Chondrocyte (in vitro differentiated cells): ENCODE measurements around the gene PSKH1. TPM values are rescaled to one million over a fixed set of nuclear protein-coding genes. Genes with fewer than 3 reads are reported as not detected.
"Not testable (repeated sequence)": the region's sequence is repeated elsewhere in the genome, so short reads cannot be mapped to it uniquely, and the experiment has no call there.

Experiments
- DNase-seq: peaks from one replicate; pipeline ENCODE4 v3.0.0; 2021; ENCODE audit warnings: mixed read lengths, low spot score
- H3K27ac Mint-ChIP-seq: one replicate; pipeline ENCODE4 v1.8.0; 2021; ENCODE audit warnings: mild to moderate bottlenecking, moderate library complexity, mixed read lengths; ENCODE audit not compliant: unreplicated experiment
- H3K27me3 Mint-ChIP-seq: 2 replicates; pipeline ENCODE4 v1.8.0; 2021; ENCODE audit warnings: low read depth, mixed read lengths
- H3K36me3 Mint-ChIP-seq: 2 replicates; pipeline ENCODE4 v1.8.0; 2021; ENCODE audit warnings: low read depth, mixed read lengths
- H3K4me1 Mint-ChIP-seq: 2 replicates; pipeline ENCODE4 v1.8.0; 2021; ENCODE audit warnings: low read depth, mild to moderate bottlenecking, mixed read lengths
- H3K4me3 Mint-ChIP-seq: one replicate; pipeline ENCODE4 v1.8.0; 2021; ENCODE audit warnings: mild to moderate bottlenecking, moderate library complexity, mixed read lengths; ENCODE audit not compliant: unreplicated experiment
- H3K9me3 Mint-ChIP-seq: 2 replicates; pipeline ENCODE4 v1.8.0; 2021; ENCODE audit warnings: low read depth, mixed read lengths
- total RNA-seq: library from RNA; stranded (reverse); gene quantifications from 3 replicates; pipeline ENCODE4 v1.2.1, GENCODE V29; 2021
- TF ChIP-seq, protein P1 (sequence below): fragments of 200-600 bp; sonication (generic); IDR thresholded peaks from 2 replicates; pipeline ENCODE4 v1.5.0; 2021; ENCODE audit warnings: antibody characterized with exemption, mild to moderate bottlenecking, moderate library complexity

Gene PSKH1
- total RNA-seq, 1 donor from 2014 or later: 35.9 TPM

DNA sequence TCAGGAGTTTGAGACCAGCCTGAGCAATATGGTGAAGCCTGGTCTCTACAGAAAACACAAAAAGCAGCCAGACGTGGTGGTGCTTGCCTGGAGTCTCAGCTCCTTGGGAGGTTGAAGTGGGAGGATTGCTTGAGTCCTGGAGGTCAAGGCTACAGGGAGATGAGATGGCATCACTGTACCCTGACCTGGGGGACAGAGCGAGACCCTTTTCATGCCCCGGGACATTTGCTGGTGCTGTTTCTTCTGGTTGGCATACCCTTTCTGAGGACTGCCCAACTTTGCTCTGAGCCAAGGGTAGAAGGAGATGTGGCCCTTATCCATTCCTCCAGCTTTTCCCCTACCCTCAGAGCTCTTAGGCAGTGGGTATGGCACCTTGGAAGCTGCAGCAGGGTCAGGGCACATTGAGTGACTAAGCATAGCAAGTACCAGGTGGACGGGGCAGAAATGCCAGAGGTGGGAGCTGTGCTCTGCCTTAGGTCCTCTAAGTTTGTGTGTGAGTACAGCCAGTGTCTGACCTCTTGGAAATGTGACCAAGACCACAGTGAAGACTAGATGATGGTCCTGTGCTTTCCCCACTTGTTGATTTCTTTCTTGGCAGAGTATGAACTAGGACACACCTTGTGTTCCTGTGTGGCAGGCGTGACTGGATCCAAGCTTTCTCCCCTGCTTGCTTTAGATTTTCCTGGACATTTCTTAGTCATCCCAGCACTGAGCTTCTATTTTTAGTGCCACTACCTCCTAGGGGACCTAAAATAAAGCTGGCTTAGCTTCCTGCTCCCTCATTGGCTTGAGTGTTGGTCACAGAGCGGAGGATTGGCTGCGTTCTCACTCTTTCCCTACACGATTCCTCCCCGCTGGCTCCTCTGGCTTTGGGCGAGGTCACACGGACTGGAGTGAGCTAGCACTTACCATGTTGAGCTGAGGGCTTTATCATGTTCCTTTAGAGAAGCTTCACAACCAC lies 30.2 kb upstream of the PSKH1 start:
- H3K4me3 Mint-ChIP-seq: peak overlapping the region; percentile 0
- H3K9me3 Mint-ChIP-seq: no peaks in the 10 kb centered on the region
- H3K36me3 Mint-ChIP-seq: peaks cover 8% of the 10 kb centered on the region
- peak overlapping the region; percentile 93 for H3K27ac Mint-ChIP-seq
- peaks cover 48% of the 10 kb centered on the region for H3K4me1 Mint-ChIP-seq
- TF ChIP-seq, protein P1, sequence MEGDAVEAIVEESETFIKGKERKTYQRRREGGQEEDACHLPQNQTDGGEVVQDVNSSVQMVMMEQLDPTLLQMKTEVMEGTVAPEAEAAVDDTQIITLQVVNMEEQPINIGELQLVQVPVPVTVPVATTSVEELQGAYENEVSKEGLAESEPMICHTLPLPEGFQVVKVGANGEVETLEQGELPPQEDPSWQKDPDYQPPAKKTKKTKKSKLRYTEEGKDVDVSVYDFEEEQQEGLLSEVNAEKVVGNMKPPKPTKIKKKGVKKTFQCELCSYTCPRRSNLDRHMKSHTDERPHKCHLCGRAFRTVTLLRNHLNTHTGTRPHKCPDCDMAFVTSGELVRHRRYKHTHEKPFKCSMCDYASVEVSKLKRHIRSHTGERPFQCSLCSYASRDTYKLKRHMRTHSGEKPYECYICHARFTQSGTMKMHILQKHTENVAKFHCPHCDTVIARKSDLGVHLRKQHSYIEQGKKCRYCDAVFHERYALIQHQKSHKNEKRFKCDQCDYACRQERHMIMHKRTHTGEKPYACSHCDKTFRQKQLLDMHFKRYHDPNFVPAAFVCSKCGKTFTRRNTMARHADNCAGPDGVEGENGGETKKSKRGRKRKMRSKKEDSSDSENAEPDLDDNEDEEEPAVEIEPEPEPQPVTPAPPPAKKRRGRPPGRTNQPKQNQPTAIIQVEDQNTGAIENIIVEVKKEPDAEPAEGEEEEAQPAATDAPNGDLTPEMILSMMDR: no peak
- DNase-seq: no peak
- no peaks in the 10 kb centered on the region for H3K27me3 Mint-ChIP-seq

DNA sequence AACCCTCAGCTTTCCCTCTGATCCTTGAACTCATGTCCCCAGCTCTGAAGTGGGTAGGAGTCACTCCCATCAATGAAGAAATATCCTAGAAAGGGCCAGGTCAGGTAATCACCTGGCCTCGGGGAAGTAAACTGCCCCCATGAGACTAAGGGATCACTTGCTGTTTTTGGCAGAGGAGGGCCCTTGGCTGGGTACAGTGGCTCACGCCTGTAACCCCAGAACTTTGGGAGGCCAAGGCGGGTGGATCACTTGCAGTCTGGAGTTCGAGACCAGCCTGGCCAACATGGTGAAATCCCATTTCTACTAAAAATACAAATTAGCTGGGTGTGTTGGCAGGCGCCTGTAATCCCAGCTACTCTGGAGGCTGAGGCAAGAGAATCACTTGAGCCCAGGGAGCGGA lies 29.0 kb upstream of the PSKH1 start:
- not testable (repeated sequence) for H3K27me3 Mint-ChIP-seq, H3K4me3 Mint-ChIP-seq, DNase-seq, H3K9me3 Mint-ChIP-seq
- H3K4me1 Mint-ChIP-seq: peaks cover 42% of the 10 kb centered on the region
- peaks cover 10% of the 10 kb centered on the region for H3K36me3 Mint-ChIP-seq
- H3K27ac Mint-ChIP-seq: peak overlapping the region; percentile 93

DNA sequence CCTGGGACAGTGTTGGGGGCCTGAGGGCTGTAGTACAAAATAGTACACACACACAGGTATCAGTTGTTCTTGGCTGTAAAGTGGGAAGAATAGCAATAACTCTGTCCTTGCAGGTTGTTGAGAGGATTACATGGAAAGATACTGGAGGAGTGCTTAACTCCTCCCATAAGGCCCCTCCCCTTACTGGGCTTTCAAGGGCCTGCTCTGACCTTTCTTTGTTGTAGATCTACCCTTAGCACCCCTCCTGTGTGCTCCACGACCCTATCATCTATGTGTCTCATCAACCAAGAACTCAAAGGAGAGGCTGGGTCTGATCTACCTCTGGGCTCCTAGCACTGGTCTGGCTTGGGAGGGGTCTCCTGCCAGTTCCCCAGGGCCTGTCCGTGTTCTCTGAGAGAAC lies 28.5 kb upstream of the PSKH1 start:
- H3K36me3 Mint-ChIP-seq: peaks cover 10% of the 10 kb centered on the region
- H3K9me3 Mint-ChIP-seq: no peaks in the 10 kb centered on the region

DNA sequence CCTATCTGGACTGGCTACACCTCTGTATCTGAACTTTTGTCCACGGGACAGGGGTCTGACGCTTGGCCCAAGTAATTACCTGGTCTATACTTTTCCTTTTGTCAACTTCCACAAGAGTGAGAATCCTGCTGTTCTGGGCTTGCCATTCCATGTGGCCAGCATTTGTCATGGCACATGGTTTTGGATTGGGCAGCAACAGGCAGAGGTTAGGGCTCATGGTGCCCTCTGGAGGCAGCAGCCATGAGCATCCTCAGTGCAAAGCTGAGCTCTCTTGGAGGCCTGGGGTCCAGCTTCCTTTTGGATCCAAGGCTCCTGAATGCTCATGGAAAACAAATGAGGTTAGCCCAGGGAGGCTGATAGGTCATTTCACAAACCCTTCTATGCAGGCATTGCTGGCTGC lies 27.7 kb upstream of the PSKH1 start:
- Mint-ChIP-seq H3K9me3 (no peaks in the 10 kb centered on the region), H3K4me3 (no peak overlapping the region)
- DNase-seq: no peak

More for the DNA sequence above, 28.5 kb upstream of the PSKH1 start:
- Mint-ChIP-seq H3K27me3 (no peaks in the 10 kb centered on the region), H3K27ac (peak overlapping the region; percentile 53), H3K4me1 (peaks cover 42% of the 10 kb centered on the region), H3K4me3 (no peak overlapping the region)
- TF ChIP-seq, protein P1: no peak
- DNase-seq: no peak

DNA sequence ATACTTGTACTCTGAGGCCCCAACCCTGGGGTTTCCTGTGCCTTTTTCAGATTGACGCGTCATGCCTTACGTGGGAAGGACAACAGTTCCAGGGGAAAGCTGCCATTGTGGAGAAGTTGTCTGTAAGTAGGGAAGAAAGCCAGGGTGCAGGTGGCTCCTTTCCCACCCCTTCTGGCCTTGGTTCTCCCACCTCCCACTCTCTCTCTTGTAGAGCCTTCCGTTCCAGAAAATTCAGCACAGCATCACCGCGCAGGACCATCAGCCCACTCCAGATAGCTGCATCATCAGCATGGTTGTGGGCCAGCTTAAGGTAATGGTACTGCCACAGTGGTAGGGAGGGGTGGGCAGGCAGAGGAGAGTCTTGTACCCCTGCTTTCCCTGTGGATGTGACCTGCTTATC lies 24.8 kb upstream of the PSKH1 start:
- TF ChIP-seq, protein P1: no peak
- Mint-ChIP-seq H3K9me3 (no peaks in the 10 kb centered on the region), H3K27me3 (no peaks in the 10 kb centered on the region), H3K4me3 (no peak overlapping the region), H3K27ac (peak overlapping the region; percentile 41), H3K4me1 (peaks cover 18% of the 10 kb centered on the region), H3K36me3 (peaks cover 19% of the 10 kb centered on the region)
- no peak for DNase-seq

More for the DNA sequence above, 27.7 kb upstream of the PSKH1 start:
- Mint-ChIP-seq H3K4me1 (peaks cover 42% of the 10 kb centered on the region), H3K27ac (no peak overlapping the region), H3K27me3 (no peaks in the 10 kb centered on the region), H3K36me3 (peaks cover 14% of the 10 kb centered on the region)
- TF ChIP-seq, protein P1: peak; percentile 61
